NCI-H510A (cell line): ENCODE data around the gene SLC7A4.

Source experiments
- DNase-seq: peaks from one replicate; lab custom pipeline; 2025; lab: John Stamatoyannopoulos, UW

The SLC7A4 gene

DNA sequence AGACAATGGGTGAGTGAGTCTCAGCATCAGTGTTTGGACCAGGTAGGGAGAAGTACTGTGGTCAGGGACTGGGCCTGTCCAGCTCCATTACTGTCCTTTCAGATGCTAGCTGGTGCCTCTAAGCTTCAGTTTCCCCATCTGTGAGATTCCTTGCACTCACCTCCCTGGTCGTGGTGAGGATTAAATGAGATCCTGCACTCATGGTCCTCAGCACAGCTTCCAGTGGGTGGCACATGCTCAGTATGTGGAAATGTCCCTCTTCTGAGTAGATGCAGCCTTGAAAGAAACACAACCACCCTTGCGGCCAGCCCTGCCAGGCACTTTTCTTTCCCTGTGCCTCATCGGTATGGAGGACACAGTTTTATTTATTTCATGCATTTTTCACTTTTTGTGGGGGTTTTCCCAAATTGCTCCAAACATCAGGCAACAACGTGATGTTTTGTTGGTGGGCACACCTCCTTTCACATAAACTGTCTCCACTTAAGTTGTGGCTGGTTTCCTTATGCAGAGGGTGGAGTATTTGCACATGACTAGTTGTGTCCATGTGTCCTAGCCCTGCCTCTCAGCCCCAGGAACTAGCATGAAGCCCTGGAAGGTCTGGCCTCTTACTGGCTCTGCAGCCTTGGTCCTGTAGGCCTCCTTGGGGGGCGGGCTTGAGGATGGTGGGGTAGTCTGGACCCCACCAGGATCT lies 49.1 kb downstream of the SLC7A4 start:
- DNase-seq: no peak

DNA sequence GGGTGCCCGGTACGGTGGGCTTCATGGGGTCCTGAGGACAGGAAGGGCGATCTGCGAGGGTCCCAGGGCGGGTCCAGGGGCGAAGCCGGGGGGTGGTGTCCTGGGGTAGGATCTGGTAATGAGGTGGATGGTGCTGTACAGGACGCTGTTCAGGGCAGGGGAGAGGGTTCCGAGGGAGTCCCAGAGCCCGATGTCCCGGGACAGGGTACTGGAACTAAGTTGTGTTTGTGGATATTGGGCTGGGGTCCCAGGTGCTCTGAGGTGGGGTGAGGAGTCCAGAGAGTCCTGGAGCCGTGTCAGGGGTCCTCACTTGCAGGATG lies 49.8 kb downstream of the SLC7A4 start:
- DNase-seq: no peak

- no peak for DNase-seq
These were observed 50.4 kb downstream of the SLC7A4 start, which contains the start of gene LZTR1 for GRCh38 chr22:20981787-20982562. TSS of gene LZTR1 (plus strand) at chr22:20982297. CDS start at chr22:20982372, 75 bp downstream.

- no peak for DNase-seq
These were observed 51.2 kb downstream of the SLC7A4 start for GRCh38 chr22:20980938-20981722.

GRCh38 chr22:20980523-20980922 lies 51.8 kb downstream of the SLC7A4 start:
- no peak for DNase-seq

DNA sequence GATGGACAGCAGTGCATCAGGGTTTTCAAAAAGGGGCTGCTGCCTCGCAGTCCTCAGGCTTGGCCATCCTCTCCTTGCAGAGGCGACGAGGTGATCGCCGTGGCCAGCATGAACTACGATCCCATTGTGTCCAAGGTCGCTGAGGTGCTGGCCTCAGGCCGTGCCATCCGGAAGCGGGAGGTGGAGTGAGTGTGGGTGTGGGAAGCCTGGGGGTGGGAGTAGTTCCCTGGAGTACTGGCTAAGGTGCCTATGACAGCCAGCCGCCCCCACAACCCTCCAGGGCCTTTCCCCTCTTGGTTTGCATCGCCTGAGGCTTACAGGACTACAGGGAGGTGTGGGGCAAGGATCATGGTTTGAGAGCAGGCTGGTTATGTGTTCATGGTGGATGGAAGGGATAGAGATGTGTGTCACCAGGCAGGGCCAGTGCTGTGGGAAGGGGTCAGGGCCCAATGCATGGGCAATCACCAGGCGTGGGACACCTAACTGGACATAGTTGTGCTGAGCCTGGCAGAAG lies 52.4 kb downstream of the SLC7A4 start:
- no peak for DNase-seq

DNA sequence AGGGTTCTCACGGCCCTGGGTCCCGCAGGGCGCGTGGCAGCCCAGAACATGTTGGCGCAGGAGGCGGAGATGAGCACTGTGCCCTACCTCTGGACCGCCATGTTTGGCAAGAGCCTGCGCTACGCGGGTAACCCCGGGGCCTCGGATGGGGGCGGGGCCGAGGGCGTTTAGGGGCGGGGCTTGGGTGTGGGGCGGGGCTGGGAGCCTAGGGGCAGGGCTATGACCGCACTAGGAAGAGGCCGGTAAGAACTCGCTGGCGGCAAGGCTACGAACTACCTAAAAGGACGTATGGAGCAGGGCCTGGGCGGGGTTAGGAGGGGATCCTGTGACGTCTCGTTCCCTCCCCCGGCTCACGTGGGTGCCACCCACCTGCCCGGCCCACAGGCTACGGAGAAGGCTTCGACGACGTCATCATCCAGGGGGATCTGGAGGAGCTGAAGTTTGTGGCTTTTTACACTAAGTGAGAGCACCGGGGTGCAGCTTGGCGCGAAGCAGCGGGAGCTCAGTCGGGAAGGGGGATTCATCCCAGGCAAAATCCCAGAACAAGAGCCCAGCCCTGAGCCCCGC lies 53.0 kb downstream of the SLC7A4 start:
- no peak for DNase-seq
